ENCODE data around the gene ITGB6.

GRCh38 chr2:160213511-160213910 lies 13.4 kb upstream of the ITGB6 start:
- TF ChIP-seq POLR2A (IDR thresholded peaks at IDR 0.05; ENCODE audit: low read depth, low read length): no peak
- TF ChIP-seq CTCF (IDR thresholded peaks at IDR 0.05; ENCODE audit: extremely low read depth in 1 of 2, insufficient read depth in 1 of 2, low read depth in 1 of 2, low read length in 2 of 2): no peak
- TF ChIP-seq EZH2 (IDR thresholded peaks at IDR 0.05; ENCODE audit: borderline replicate concordance, low read depth, low read length, severe bottlenecking): no peak
- TF ChIP-seq MAX (IDR thresholded peaks at IDR 0.05; ENCODE audit: insufficient read depth, insufficient read length): no peak
- TF ChIP-seq POLR2AphosphoS5 (IDR thresholded peaks at IDR 0.05; ENCODE audit: insufficient read depth, low read depth, low read length): no peak
- no peak for TF ChIP-seq JUN (IDR thresholded peaks at IDR 0.05; ENCODE audit: borderline replicate concordance, insufficient read depth, insufficient read length, low read depth)
- TF ChIP-seq FOS (IDR thresholded peaks at IDR 0.05; ENCODE audit: borderline replicate concordance, insufficient read depth, low read length): no peak
- TF ChIP-seq MYC (IDR thresholded peaks at IDR 0.05; ENCODE audit: low read depth, low read length): no peak
- no peak for TF ChIP-seq GATA2 (IDR thresholded peaks at IDR 0.05; ENCODE audit: insufficient read depth, insufficient read length, low read depth, low read length)
